ENCODE results near the gene GATM.
"Not testable (repeated sequence)": the region's sequence is repeated elsewhere in the genome, so short reads cannot be mapped to it uniquely, and the experiment has no call there.

The GATM gene

GRCh38 chr15:45354711-45355110 is 23.6 kb downstream of the GATM start:
- DNase-seq (ENCODE audit: low read depth), result no peak

- no peak for DNase-seq (ENCODE audit: low read depth)
These were observed 27.1 kb downstream of the GATM start for GRCh38 chr15:45351227-45351626.

GRCh38 chr15:45349623-45350022 is 28.7 kb downstream of the GATM start:
- no peak for DNase-seq (ENCODE audit: low read depth)

- no peak for DNase-seq (ENCODE audit: low read depth)
These were observed 30.4 kb downstream of the GATM start for GRCh38 chr15:45347989-45348388.

GRCh38 chr15:45347033-45347432 is 31.3 kb downstream of the GATM start:
- no peak for DNase-seq (ENCODE audit: low read depth)

- no peak for DNase-seq (ENCODE audit: low read depth)
These were observed 32.0 kb downstream of the GATM start for GRCh38 chr15:45346381-45346780.

GRCh38 chr15:45343258-45343860 is 35.0 kb downstream of the GATM start:
- no peak for DNase-seq (ENCODE audit: low read depth)

- no peak for DNase-seq (ENCODE audit: low read depth)
These were observed 36.6 kb downstream of the GATM start for GRCh38 chr15:45341790-45342189.

GRCh38 chr15:45340429-45340828 is 37.9 kb downstream of the GATM start:
- DNase-seq (ENCODE audit: low read depth), result no peak

- no peak for DNase-seq (ENCODE audit: low read depth)
These were observed 39.9 kb downstream of the GATM start for GRCh38 chr15:45338417-45338816.

- DNase-seq (ENCODE audit: low read depth), result no peak
These were observed 41.1 kb downstream of the GATM start for GRCh38 chr15:45337224-45337623.

GRCh38 chr15:45333550-45333949 is 44.8 kb downstream of the GATM start:
- no peak for DNase-seq (ENCODE audit: low read depth)

- DNase-seq (ENCODE audit: low read depth), result no peak
These were observed 45.6 kb downstream of the GATM start for GRCh38 chr15:45332694-45333093.

- DNase-seq (ENCODE audit: low read depth), result no peak
These were observed 46.4 kb downstream of the GATM start for GRCh38 chr15:45331972-45332371.

GRCh38 chr15:45328663-45329062 is 49.7 kb downstream of the GATM start:
- no peak for DNase-seq (ENCODE audit: low read depth)

- DNase-seq (ENCODE audit: low read depth), result no peak
These were observed 51.6 kb downstream of the GATM start for GRCh38 chr15:45326741-45327140.

GRCh38 chr15:45326280-45326679 is 52.1 kb downstream of the GATM start:
- DNase-seq (ENCODE audit: low read depth), result no peak

- DNase-seq (ENCODE audit: low read depth), result no peak
These were observed 57.7 kb downstream of the GATM start for GRCh38 chr15:45320581-45321205.

- DNase-seq (ENCODE audit: low read depth), result no peak
These were observed 58.7 kb downstream of the GATM start for GRCh38 chr15:45319472-45320214.

- no peak for DNase-seq (ENCODE audit: low read depth)
These were observed 63.4 kb downstream of the GATM start for GRCh38 chr15:45314960-45315359.

GRCh38 chr15:45314117-45314516 is 64.2 kb downstream of the GATM start:
- DNase-seq (ENCODE audit: low read depth), result not testable (repeated sequence)
